HFFc6 (cell line): ENCODE results near the gene ELN. TPM values are rescaled to one million over a fixed set of nuclear protein-coding genes. Genes with fewer than 3 reads are reported as not detected.

Experiments
- DNase-seq: peaks from one replicate; pipeline ENCODE4 v3.0.0-alpha.2; 2018
- H3K27ac Mint-ChIP-seq: 2 replicates; pipeline ENCODE4 v1.8.0; 2020; ENCODE audit warnings: mild to moderate bottlenecking, mixed read lengths
- H3K27me3 Mint-ChIP-seq: 2 replicates; pipeline ENCODE4 v1.8.0; 2021; ENCODE audit warnings: mild to moderate bottlenecking, moderate library complexity, mixed read lengths; ENCODE audit not compliant: insufficient read depth
- H3K36me3 Mint-ChIP-seq: 2 replicates; pipeline ENCODE4 v1.8.0; 2021; ENCODE audit warnings: low read depth, mixed read lengths
- H3K4me1 Mint-ChIP-seq: 2 replicates; pipeline ENCODE4 v1.8.0; 2020; ENCODE audit warnings: low read depth, mixed read lengths
- H3K4me3 Mint-ChIP-seq: 2 replicates; pipeline ENCODE4 v1.8.0; 2020; ENCODE audit warnings: mild to moderate bottlenecking, moderate library complexity, mixed read lengths
- H3K9me3 Mint-ChIP-seq: 2 replicates; pipeline ENCODE4 v1.8.0; 2020; ENCODE audit warnings: mild to moderate bottlenecking, mixed read lengths
- CTCF ChIP-seq: fragments of 200-600 bp; sonication (generic); IDR thresholded peaks from 2 replicates; pipeline ENCODE4 v1.5.0; 2021; ENCODE audit warnings: antibody characterized with exemption, mild to moderate bottlenecking
- total RNA-seq, 6 experiments: library from RNA; stranded (reverse); fragmentation: NEBNext Ultra II Directional; extraction: Animal tissue kit (Norgen Biotek cat#: 25700); gene quantifications; 2 replicates in 1 of 6; 3 replicates in 5 of 6; pipeline ENCODE4 v1.2.3, GENCODE V29; 2021

The ELN gene
- total RNA-seq, 6 experiments from 2014 or later: 4.7 to 25.8 (median 19.1) TPM

GRCh38 chr7:74101061-74101681 is 73.2 kb downstream of the ELN start:
- Mint-ChIP-seq H3K4me1 (peaks cover 19% of the 10 kb centered on the region), H3K27me3 (peaks cover 5% of the 10 kb centered on the region)

GRCh38 chr7:74103219-74103772 is 75.3 kb downstream of the ELN start:
- no peaks in the 10 kb centered on the region for H3K9me3 Mint-ChIP-seq
- H3K4me1 Mint-ChIP-seq: peaks cover 10% of the 10 kb centered on the region
- no peak overlapping the region for H3K27ac Mint-ChIP-seq
- H3K27me3 Mint-ChIP-seq: no peaks in the 10 kb centered on the region
- no peak for DNase-seq
- no peak for TF ChIP-seq CTCF
- peaks cover 23% of the 10 kb centered on the region for H3K36me3 Mint-ChIP-seq
- H3K4me3 Mint-ChIP-seq: no peak overlapping the region

More at GRCh38 chr7:74101061-74101681, 73.2 kb downstream of the ELN start:
- TF ChIP-seq CTCF: no peak
- Mint-ChIP-seq H3K36me3 (peaks cover 30% of the 10 kb centered on the region), H3K9me3 (peaks cover 18% of the 10 kb centered on the region), H3K4me3 (no peak overlapping the region), H3K27ac (no peak overlapping the region)
- no peak for DNase-seq

- Mint-ChIP-seq H3K9me3 (no peaks in the 10 kb centered on the region), H3K36me3 (peaks cover 19% of the 10 kb centered on the region), H3K27ac (no peak overlapping the region), H3K4me3 (no peak overlapping the region), H3K4me1 (peaks cover 6% of the 10 kb centered on the region; the same call in 1 of the 2 replicates), H3K27me3 (no peaks in the 10 kb centered on the region)
- TF ChIP-seq CTCF: no peak
- no peak for DNase-seq
Measured at GRCh38 chr7:74104702-74105101, 76.7 kb downstream of the ELN start.

GRCh38 chr7:74105992-74106391 is 78.0 kb downstream of the ELN start:
- Mint-ChIP-seq H3K27ac (no peak overlapping the region), H3K27me3 (no peaks in the 10 kb centered on the region), H3K4me3 (no peak overlapping the region), H3K4me1 (peaks cover 6% of the 10 kb centered on the region; the same call in 1 of the 2 replicates), H3K9me3 (no peaks in the 10 kb centered on the region), H3K36me3 (peaks cover 13% of the 10 kb centered on the region)
- no peak for TF ChIP-seq CTCF
- DNase-seq: no peak

- H3K9me3 Mint-ChIP-seq: no peaks in the 10 kb centered on the region
- H3K27me3 Mint-ChIP-seq: peaks cover 1% of the 10 kb centered on the region; the same call in 1 of the 2 replicates
- no peaks in the 10 kb centered on the region for H3K4me1 Mint-ChIP-seq
- H3K27ac Mint-ChIP-seq: no peak overlapping the region
- no peak overlapping the region for H3K4me3 Mint-ChIP-seq
- TF ChIP-seq CTCF: no peak
- peaks cover 20% of the 10 kb centered on the region for H3K36me3 Mint-ChIP-seq
- DNase-seq: no peak
Measured at GRCh38 chr7:74106846-74107245, 78.9 kb downstream of the ELN start.
